Uterus (tissue), 2 donors: ENCODE results near the gene TRDMT1.

ENCODE experiments used
- CTCF ChIP-seq, 4 experiments: fragments of 200-600 bp in 2 of 4; fragments of 450-650 bp in 2 of 4; sonication (generic) in 2 of 4; IDR thresholded peaks; one replicate each; pipeline ENCODE4 v1.5.1; 2016 to 2019; ENCODE audit warnings: antibody characterized with exemption in 4 of 4, mild to moderate bottlenecking in 2 of 4, moderate library complexity in 1 of 4
- POLR2A ChIP-seq, 2 donors: fragments of 450-650 bp; IDR thresholded peaks; one replicate each; pipeline ENCODE4 v1.6.1; 2016; ENCODE audit warnings: antibody characterized with exemption in 2 of 2, mild to moderate bottlenecking in 1 of 2, moderate library complexity in 1 of 2

GRCh38 chr10:17122052-17122451 lies 79.4 kb downstream of the TRDMT1 start:
- TF ChIP-seq CTCF (IDR thresholded peaks at IDR 0.05) (no peak), POLR2A (IDR thresholded peaks at IDR 0.05) (no peak)
